Measurements from ENCODE around the gene PYHIN1. TPM values are rescaled to one million over a fixed set of nuclear protein-coding genes. Genes with fewer than 3 reads are reported as not detected.

PYHIN1 gene
- total RNA-seq, 1 experiment from 2014 or later, result not detected

DNA sequence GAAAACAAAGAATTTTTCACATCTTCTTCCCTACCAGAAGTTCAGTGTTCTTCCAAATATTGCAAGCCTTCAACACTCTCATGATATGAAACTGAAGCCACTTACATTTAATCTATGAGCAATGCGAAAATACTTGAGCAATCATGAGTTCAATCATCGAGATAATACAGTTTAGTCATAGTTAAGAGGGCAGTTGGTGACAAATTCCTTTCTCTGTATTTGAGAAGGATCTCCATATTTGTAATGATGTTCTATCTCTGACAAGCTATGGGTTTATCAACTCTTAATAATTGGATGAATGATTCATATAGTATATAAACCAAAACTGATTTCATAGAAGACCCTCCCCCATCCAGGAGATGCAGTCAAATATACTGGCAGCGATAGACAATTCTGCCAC is 29.7 kb upstream of the PYHIN1 start:
- intact Hi-C loops (cut with micrococcal nuclease), result no loop called here
- H3K27me3 ChIP-seq (ENCODE audit: low read length), result peaks cover 20% of the 10 kb centered on the region
- H3K9me2 ChIP-seq (replicated peaks; ENCODE audit: low read length), result no peaks in the 10 kb centered on the region
- no peaks in the 10 kb centered on the region for H3K4me1 ChIP-seq (ENCODE audit: insufficient read depth, low read length)
- no TSS peak for BruUV-seq (replicated peaks)
- H3K9me3 ChIP-seq (ENCODE audit: low read length), result no peaks in the 10 kb centered on the region
- no peak overlapping the region for H3K9ac ChIP-seq (ENCODE audit: low read length)
- H3K36me3 ChIP-seq (ENCODE audit: low read depth, low read length), result no peaks in the 10 kb centered on the region
- no peak overlapping the region for H3K4me3 ChIP-seq (ENCODE audit: low read length)
- H3K79me2 ChIP-seq (ENCODE audit: low read length), result no peaks in the 10 kb centered on the region
- ATAC-seq (no peak), DNase-seq (no peak)
- ChIA-PET CTCF (no interaction called here), POLR2A (ENCODE audit: unreplicated experiment) (no interaction called here)
- H2AFZ ChIP-seq (ENCODE audit: low read length), result no peak overlapping the region
- no peak overlapping the region for H3K27ac ChIP-seq (ENCODE audit: low read length)
- no peaks in the 10 kb centered on the region for H3F3A ChIP-seq (ENCODE audit: low read length, unreplicated experiment)
- TF ChIP-seq EZH2 (IDR thresholded peaks at IDR 0.05; ENCODE audit: low read length, unreplicated experiment) (no peak), EZH2phosphoT487 (IDR thresholded peaks at IDR 0.05; ENCODE audit: borderline replicate concordance, low read length) (no peak), CTCF (conservative IDR thresholded peaks at IDR 0.05; ENCODE audit: low read depth, low read length) (no peak)
- H4K20me1 ChIP-seq (ENCODE audit: low read length), result no peaks in the 10 kb centered on the region
- no peak overlapping the region for H3K4me2 ChIP-seq (ENCODE audit: low read length)

GRCh38 chr1:158916085-158916484 is 15.3 kb upstream of the PYHIN1 start:
- no peaks in the 10 kb centered on the region for H3K27me3 ChIP-seq (ENCODE audit: low read length)
- no TSS peak for BruUV-seq (replicated peaks)
- H3K27ac ChIP-seq (ENCODE audit: low read length), result no peak overlapping the region
- TF ChIP-seq EZH2phosphoT487 (IDR thresholded peaks at IDR 0.05; ENCODE audit: borderline replicate concordance, low read length) (no peak), EZH2 (IDR thresholded peaks at IDR 0.05; ENCODE audit: low read length, unreplicated experiment) (no peak), CTCF (conservative IDR thresholded peaks at IDR 0.05; ENCODE audit: low read depth, low read length) (no peak)
- no peak overlapping the region for H2AFZ ChIP-seq (ENCODE audit: low read length)
- intact Hi-C loops (cut with micrococcal nuclease), result no loop called here
- H3K9me3 ChIP-seq (ENCODE audit: low read length), result 0 out of 2 replicates have a peak, but pooled peaks cover 5% of the 10 kb centered on the region
- ChIA-PET CTCF (no interaction called here), POLR2A (ENCODE audit: unreplicated experiment) (no interaction called here)
- no peak for ATAC-seq
- H3K4me3 ChIP-seq (ENCODE audit: low read length), result no peak overlapping the region
- H4K20me1 ChIP-seq (ENCODE audit: low read length), result no peaks in the 10 kb centered on the region
- H3K79me2 ChIP-seq (ENCODE audit: low read length), result no peaks in the 10 kb centered on the region
- no peaks in the 10 kb centered on the region for H3F3A ChIP-seq (ENCODE audit: low read length, unreplicated experiment)
- no peak overlapping the region for H3K4me2 ChIP-seq (ENCODE audit: low read length)
- H3K4me1 ChIP-seq (ENCODE audit: insufficient read depth, low read length), result no peaks in the 10 kb centered on the region
- no peaks in the 10 kb centered on the region for H3K36me3 ChIP-seq (ENCODE audit: low read depth, low read length)
- H3K9ac ChIP-seq (ENCODE audit: low read length), result no peak overlapping the region
- H3K9me2 ChIP-seq (replicated peaks; ENCODE audit: low read length), result no peaks in the 10 kb centered on the region
- no peak for DNase-seq

DNA sequence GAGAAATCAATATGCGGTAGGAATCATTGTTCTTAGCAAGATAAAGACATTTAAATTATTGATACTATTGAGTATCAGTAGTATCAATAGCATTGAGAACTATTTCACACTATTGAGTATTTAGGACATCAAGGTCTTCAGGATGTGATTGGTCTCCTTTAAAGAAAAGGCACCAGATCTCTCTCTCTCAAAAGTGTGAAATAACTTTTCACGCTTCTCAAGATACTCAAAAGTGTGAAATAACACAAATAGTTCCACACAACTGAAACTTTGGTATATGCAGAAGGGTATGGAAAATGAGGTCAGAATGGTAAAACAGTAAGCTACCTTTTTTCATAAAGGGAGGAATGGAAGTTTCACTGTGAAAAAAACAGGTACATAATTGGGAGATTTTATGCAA is 6.7 kb upstream of the PYHIN1 start:
- no peak overlapping the region for H3K9ac ChIP-seq (ENCODE audit: low read length)
- H3K9me3 ChIP-seq (ENCODE audit: low read length), result 0 out of 2 replicates have a peak, but pooled peaks cover 5% of the 10 kb centered on the region
- H3K36me3 ChIP-seq (ENCODE audit: low read depth, low read length), result no peaks in the 10 kb centered on the region
- no peak overlapping the region for H3K27ac ChIP-seq (ENCODE audit: low read length)
- H3K9me2 ChIP-seq (replicated peaks; ENCODE audit: low read length), result no peaks in the 10 kb centered on the region
- BruUV-seq (replicated peaks), result no TSS peak
- H3K4me1 ChIP-seq (ENCODE audit: insufficient read depth, low read length), result no peaks in the 10 kb centered on the region
- ChIA-PET POLR2A (ENCODE audit: unreplicated experiment) (no interaction called here), CTCF (no interaction called here)
- no peaks in the 10 kb centered on the region for H3K79me2 ChIP-seq (ENCODE audit: low read length)
- H4K20me1 ChIP-seq (ENCODE audit: low read length), result no peaks in the 10 kb centered on the region
- TF ChIP-seq EZH2phosphoT487 (IDR thresholded peaks at IDR 0.05; ENCODE audit: borderline replicate concordance, low read length) (no peak), CTCF (conservative IDR thresholded peaks at IDR 0.05; ENCODE audit: low read depth, low read length) (no peak), EZH2 (IDR thresholded peaks at IDR 0.05; ENCODE audit: low read length, unreplicated experiment) (no peak)
- no peak overlapping the region for H3K4me3 ChIP-seq (ENCODE audit: low read length)
- no peak overlapping the region for H3K4me2 ChIP-seq (ENCODE audit: low read length)
- DNase-seq, result no peak
- H3K27me3 ChIP-seq (ENCODE audit: low read length), result peaks cover 3% of the 10 kb centered on the region
- intact Hi-C loops (cut with micrococcal nuclease), result no loop called here
- no peak overlapping the region for H2AFZ ChIP-seq (ENCODE audit: low read length)
- no peaks in the 10 kb centered on the region for H3F3A ChIP-seq (ENCODE audit: low read length, unreplicated experiment)
- no peak for ATAC-seq

All from PC-3 (cell line).